GM23248 (cell line): ENCODE measurements around the gene ZNF865. TPM values are rescaled to one million over a fixed set of nuclear protein-coding genes. Genes with fewer than 3 reads are reported as not detected.

Experiments used
- DNase-seq: peaks from one replicate; pipeline ENCODE4 v3.0.0-alpha.2; 2015
- H2AFZ ChIP-seq: fragments of 200-600 bp; sonication (generic); 2 replicates; pipeline ENCODE4 v1.6.1; 2016; ENCODE audit warnings: antibody characterized with exemption
- H3F3A ChIP-seq: fragments of 200-600 bp; sonication (generic); 2 replicates; pipeline ENCODE4 v1.6.1; 2016; ENCODE audit warnings: mild to moderate bottlenecking, antibody characterized with exemption, mixed run types; ENCODE audit not compliant: insufficient read depth
- H3K27ac ChIP-seq: fragments of 200-600 bp; sonication (generic); 2 replicates; pipeline ENCODE4 v1.5.1; 2016; ENCODE audit warnings: mild to moderate bottlenecking
- H3K27me3 ChIP-seq: fragments of 200-600 bp; sonication (generic); replicated peaks from 2 replicates; pipeline ENCODE4 v1.6.1; 2016; ENCODE audit warnings: mild to moderate bottlenecking; ENCODE audit not compliant: insufficient read depth
- H3K36me3 ChIP-seq: fragments of 200-600 bp; sonication (generic); 2 replicates; pipeline ENCODE4 v1.6.1; 2016; ENCODE audit warnings: low read depth, mild to moderate bottlenecking
- H3K4me1 ChIP-seq: fragments of 200-600 bp; sonication (generic); 2 replicates; pipeline ENCODE4 v1.6.1; 2016; ENCODE audit warnings: mild to moderate bottlenecking; ENCODE audit not compliant: insufficient read depth
- H3K4me2 ChIP-seq: fragments of 200-600 bp; sonication (generic); one replicate; pipeline ENCODE4 v1.6.1; 2016; ENCODE audit warnings: mild to moderate bottlenecking; ENCODE audit not compliant: unreplicated experiment
- H3K4me3 ChIP-seq: fragments of 200-600 bp; sonication (generic); 2 replicates; pipeline ENCODE4 v1.5.1; 2016; ENCODE audit warnings: mild to moderate bottlenecking
- H3K79me2 ChIP-seq: fragments of 200-600 bp; sonication (generic); 2 replicates; pipeline ENCODE4 v1.6.1; 2016; ENCODE audit warnings: mild to moderate bottlenecking; ENCODE audit not compliant: insufficient read depth
- H3K9ac ChIP-seq: fragments of 200-600 bp; sonication (generic); 2 replicates; pipeline ENCODE4 v1.6.1; 2016; ENCODE audit warnings: mild to moderate bottlenecking
- H3K9me2 ChIP-seq: fragments of 200-600 bp; sonication (generic); 2 replicates; pipeline ENCODE4 v1.6.1; 2016; ENCODE audit warnings: mixed run types, mild to moderate bottlenecking, moderate library complexity; ENCODE audit not compliant: insufficient read depth
- H3K9me3 ChIP-seq: fragments of 200-600 bp; sonication (generic); one replicate; pipeline ENCODE4 v1.6.1; 2017; ENCODE audit warnings: low read depth
- H4K20me1 ChIP-seq: fragments of 200-600 bp; sonication (generic); 2 replicates; pipeline ENCODE4 v1.6.0; 2016; ENCODE audit not compliant: insufficient read depth
- EZH2 ChIP-seq: fragments of 200-600 bp; sonication (generic); IDR thresholded peaks from 2 replicates; pipeline ENCODE4 v1.6.1; 2018; ENCODE audit warnings: antibody characterized with exemption, mild to moderate bottlenecking; ENCODE audit not compliant: insufficient read depth, poor library complexity, severe bottlenecking
- EZH2phosphoT487 ChIP-seq: fragments of 200-600 bp; sonication (generic); IDR thresholded peaks from 2 replicates; pipeline ENCODE4 v1.6.1; 2018; ENCODE audit warnings: antibody characterized with exemption, moderate library complexity, mild to moderate bottlenecking, low read depth; ENCODE audit not compliant: insufficient read depth
- WGBS, 2 experiments: methylation state at CpG; one replicate each; pipeline ENCODE4 v1.1.6; 2015 to 2017; ENCODE audit warnings: low lambda C conversion rate in 2 of 2, low coverage in 1 of 2; ENCODE audit errors: missing lambda C conversion rate in 2 of 2; 5-methylcytosine and 5-hydroxymethylcytosine counted together
- in situ Hi-C: fragments of 300-500 bp; cut with MboI; formaldehyde crosslinking; loops from 2 replicates; pipeline ENCODE4 v1.15.0; 2020
- polyA plus RNA-seq: library from polyadenylated mRNA; unstranded; fragments of >200 nt; fragmentation: Nextera tagmentation; extraction: Ambion mirVana; gene quantifications from 2 replicates; pipeline ENCODE4 v1.2.1, GENCODE V29; 2016
- total RNA-seq: library from RNA; depleted of rRNA; stranded (reverse); fragments of >200 nt; shearing (Covaris generic); gene quantifications from 2 replicates; pipeline ENCODE4 v1.2.3, GENCODE V29; 2014

ZNF865 gene
- total and polyA plus RNA-seq, 2 experiments from 2014 or later: 0.21 to 1.3 TPM

GRCh38 chr19:55614711-55615542 is 9.5 kb downstream of the ZNF865 start:
- H3K4me3 ChIP-seq: no peak overlapping the region
- no peaks in the 10 kb centered on the region for H4K20me1 ChIP-seq
- no peak overlapping the region for H3K9ac ChIP-seq
- H3K27ac ChIP-seq: no peak overlapping the region
- H3K79me2 ChIP-seq: peaks cover 32% of the 10 kb centered on the region
- no peak for DNase-seq
- H2AFZ ChIP-seq: no peak overlapping the region
- 96 to 97% methylated on average over 62 to 98 of the region's 98 CpGs for WGBS, 2 experiments
- no peaks in the 10 kb centered on the region for H3K27me3 ChIP-seq
- no peak overlapping the region for H3K4me2 ChIP-seq
- H3K9me3 ChIP-seq: no peaks in the 10 kb centered on the region
- H3K9me2 ChIP-seq: no peaks in the 10 kb centered on the region
- H3K4me1 ChIP-seq: no peaks in the 10 kb centered on the region
- peaks cover 8% of the 10 kb centered on the region; the same call in 1 of the 2 replicates for H3F3A ChIP-seq
- TF ChIP-seq EZH2 (no peak), EZH2phosphoT487 (no peak)
- in situ Hi-C loops: no loop called here
- H3K36me3 ChIP-seq: peaks cover 7% of the 10 kb centered on the region; the same call in 1 of the 2 replicates

GRCh38 chr19:55615543-55616394 is 10.3 kb downstream of the ZNF865 start:
- Histone ChIP-seq H3K4me2 (no peak overlapping the region), H3K79me2 (peaks cover 24% of the 10 kb centered on the region), H4K20me1 (no peaks in the 10 kb centered on the region), H3K9me3 (no peaks in the 10 kb centered on the region), H3K36me3 (no peaks in the 10 kb centered on the region; the same call in 1 of the 2 replicates), H3K4me3 (no peak overlapping the region), H3K4me1 (no peaks in the 10 kb centered on the region), H3K9me2 (no peaks in the 10 kb centered on the region), H3K27me3 (no peaks in the 10 kb centered on the region), H2AFZ (no peak overlapping the region), H3F3A (peaks cover 8% of the 10 kb centered on the region; the same call in 1 of the 2 replicates), H3K27ac (no peak overlapping the region), H3K9ac (no peak overlapping the region)
- TF ChIP-seq EZH2phosphoT487 (no peak), EZH2 (no peak)
- DNase-seq: no peak
- WGBS, 2 experiments: 98 to 99% methylated on average over 72 to 85 of the region's 88 CpGs
- in situ Hi-C loops: no loop called here

DNA sequence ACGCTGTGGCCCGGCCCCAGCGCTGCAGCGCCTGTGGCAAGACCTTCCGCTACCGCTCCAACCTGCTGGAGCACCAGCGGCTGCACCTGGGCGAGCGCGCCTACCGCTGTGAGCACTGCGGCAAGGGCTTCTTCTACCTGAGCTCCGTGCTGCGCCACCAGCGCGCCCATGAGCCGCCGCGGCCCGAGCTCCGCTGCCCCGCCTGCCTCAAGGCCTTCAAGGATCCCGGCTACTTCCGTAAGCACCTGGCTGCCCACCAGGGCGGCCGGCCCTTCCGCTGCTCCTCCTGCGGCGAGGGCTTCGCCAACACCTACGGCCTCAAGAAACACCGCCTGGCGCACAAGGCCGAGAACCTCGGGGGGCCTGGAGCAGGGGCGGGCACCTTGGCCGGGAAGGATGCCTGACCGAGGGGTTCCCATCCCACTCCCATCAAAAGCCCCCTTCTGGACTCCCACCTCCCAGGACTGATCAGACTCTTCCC is 11.0 kb downstream of the ZNF865 start:
- H3K27ac ChIP-seq: no peak overlapping the region
- 95 to 96% methylated on average over 35 to 38 of the region's 38 CpGs for WGBS, 2 experiments
- H3F3A ChIP-seq: peaks cover 8% of the 10 kb centered on the region; the same call in 1 of the 2 replicates
- H3K9me2 ChIP-seq: no peaks in the 10 kb centered on the region
- no peak overlapping the region for H3K4me3 ChIP-seq
- H2AFZ ChIP-seq: no peak overlapping the region
- H3K4me2 ChIP-seq: no peak overlapping the region
- DNase-seq: no peak
- H3K27me3 ChIP-seq: no peaks in the 10 kb centered on the region
- no peaks in the 10 kb centered on the region for H3K9me3 ChIP-seq
- no peaks in the 10 kb centered on the region for H4K20me1 ChIP-seq
- H3K9ac ChIP-seq: no peak overlapping the region
- TF ChIP-seq EZH2phosphoT487 (no peak), EZH2 (no peak)
- no peaks in the 10 kb centered on the region; the same call in 1 of the 2 replicates for H3K36me3 ChIP-seq
- H3K79me2 ChIP-seq: peaks cover 17% of the 10 kb centered on the region
- no peaks in the 10 kb centered on the region for H3K4me1 ChIP-seq
- in situ Hi-C loops: no loop called here

GRCh38 chr19:55617426-55617825 is 12.0 kb downstream of the ZNF865 start:
- 87 to 88% methylated on average over 8 of the region's 8 CpGs for WGBS, 2 experiments
- no peaks in the 10 kb centered on the region for H3K4me1 ChIP-seq

More at GRCh38 chr19:55617426-55617825, 12.0 kb downstream of the ZNF865 start:
- no peak for DNase-seq
- Histone ChIP-seq H3K4me2 (no peak overlapping the region), H3K9ac (no peak overlapping the region), H3K27me3 (no peaks in the 10 kb centered on the region), H3K4me3 (no peak overlapping the region), H3K9me3 (no peaks in the 10 kb centered on the region), H2AFZ (no peak overlapping the region), H3F3A (peaks cover 8% of the 10 kb centered on the region; the same call in 1 of the 2 replicates), H3K79me2 (peaks cover 7% of the 10 kb centered on the region; the same call in 1 of the 2 replicates), H4K20me1 (no peaks in the 10 kb centered on the region), H3K27ac (no peak overlapping the region), H3K9me2 (no peaks in the 10 kb centered on the region), H3K36me3 (no peaks in the 10 kb centered on the region; the same call in 1 of the 2 replicates)
- no peak for TF ChIP-seq EZH2phosphoT487
- TF ChIP-seq EZH2: no peak
- in situ Hi-C loops: no loop called here
